Motor neuron (in vitro differentiated cells): ENCODE data around the gene CCDC12. TPM values are rescaled to one million over a fixed set of nuclear protein-coding genes. Genes with fewer than 3 reads are reported as not detected.

Experiments
- ATAC-seq, 8 experiments: fragments of 200-7000 bp; cut with Tn5 transposase; replicated peaks in 6 of 8; 2 replicates each; pipeline ENCODE4 v1.8.0; 2021; ENCODE audit warnings: mild to moderate bottlenecking in 8 of 8, moderate library complexity in 8 of 8
- H3K27ac ChIP-seq, 2 donors: fragments of 250-450 bp; sonication (Bioruptor Pico); 2 replicates each; pipeline ENCODE4 v1.9.0; 2021; ENCODE audit warnings: antibody characterized with exemption in 2 of 2, mild to moderate bottlenecking in 2 of 2, moderate library complexity in 1 of 2
- H3K4me1 ChIP-seq, 2 donors: fragments of 250-450 bp; sonication (Bioruptor Pico); replicated peaks in 1 of 2; 2 replicates each; pipeline ENCODE4 v1.6.1; 2021; ENCODE audit warnings: antibody characterized with exemption in 2 of 2, mild to moderate bottlenecking in 2 of 2, moderate library complexity in 1 of 2
- H3K4me3 ChIP-seq, 5 donors: fragments of 250-450 bp; sonication (Bioruptor Pico); 2 replicates each; pipeline ENCODE4 v1.9.0; 2021; ENCODE audit warnings: antibody characterized with exemption in 5 of 5, mild to moderate bottlenecking in 5 of 5, moderate library complexity in 4 of 5
- WGBS, 10 experiments: fragments of 450-650 bp; shearing (Covaris generic); methylation state at CpG; one replicate each; pipeline ENCODE4 v1.0.0; 2022; 5-methylcytosine and 5-hydroxymethylcytosine counted together
- in situ Hi-C, 9 experiments: fragments of 400-800 bp; cut with MboI; loops; one replicate each; pipeline ENCODE4 v1.15.0; 2021; ENCODE audit warnings: low sequenced_read_pairs in 9 of 9, low pct_unique_long_range_greater_than_20kb in 2 of 9; ENCODE audit not compliant: unreplicated experiment in 9 of 9
- total RNA-seq, 8 experiments: library from RNA; unstranded; fragments of 300-600 nt; gene quantifications; 2 replicates each; pipeline versions ENCODE4 v1.2.3 to v1.2.4, GENCODE V29; 2022

The CCDC12 gene
- total RNA-seq, 8 experiments from 2014 or later = 47.1 to 65.4 (median 53.0) TPM

DNA sequence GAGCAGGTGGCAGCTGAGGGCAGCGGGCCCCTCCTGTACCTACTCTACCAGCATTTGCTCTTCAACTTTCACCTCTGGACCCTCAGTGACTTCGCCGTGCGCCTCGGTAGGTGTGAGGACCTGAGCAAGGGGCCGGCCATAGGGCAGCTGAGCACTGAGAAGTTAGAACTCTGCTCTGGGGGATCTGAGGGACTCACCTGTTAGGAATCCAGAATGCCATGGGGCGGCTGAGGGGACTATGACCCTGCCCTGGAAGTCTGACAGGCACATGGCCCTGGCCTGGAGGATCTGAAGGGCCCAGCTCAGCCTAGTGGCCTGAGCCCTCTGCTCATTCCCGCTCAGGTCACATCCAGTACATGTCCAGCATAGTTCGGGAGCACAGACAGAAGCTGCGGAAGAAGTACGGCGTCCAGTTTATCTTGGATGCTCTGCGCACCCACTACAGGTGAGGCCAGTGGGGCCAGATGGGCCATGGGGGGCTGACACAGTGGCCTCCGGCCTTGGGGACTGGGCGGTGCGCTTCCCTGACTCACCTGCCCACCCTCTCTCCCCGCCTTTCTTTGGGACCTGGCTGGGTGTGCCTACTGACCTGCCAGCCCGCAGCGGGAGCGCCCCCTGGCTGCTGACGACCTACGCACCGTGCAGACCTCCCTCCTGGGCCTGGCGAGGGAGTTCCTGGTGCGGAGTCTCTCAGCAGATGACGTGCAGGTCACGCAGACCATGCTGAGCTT is 21.7 kb upstream of the CCDC12 start:
- H3K4me3 ChIP-seq = no peak overlapping the region
- in situ Hi-C loops = no loop called here
- H3K27ac ChIP-seq = no peak overlapping the region
- 60 to 100% (median 79%) methylated on average over 1 to 9 of the region's 27 CpGs; no CpG with 5 or more reads in 6 of the 10 experiments for WGBS, 10 experiments
- no peaks in the 10 kb centered on the region for H3K4me1 ChIP-seq
- ATAC-seq = peak; percentile 60 to 90 (median 70)

DNA sequence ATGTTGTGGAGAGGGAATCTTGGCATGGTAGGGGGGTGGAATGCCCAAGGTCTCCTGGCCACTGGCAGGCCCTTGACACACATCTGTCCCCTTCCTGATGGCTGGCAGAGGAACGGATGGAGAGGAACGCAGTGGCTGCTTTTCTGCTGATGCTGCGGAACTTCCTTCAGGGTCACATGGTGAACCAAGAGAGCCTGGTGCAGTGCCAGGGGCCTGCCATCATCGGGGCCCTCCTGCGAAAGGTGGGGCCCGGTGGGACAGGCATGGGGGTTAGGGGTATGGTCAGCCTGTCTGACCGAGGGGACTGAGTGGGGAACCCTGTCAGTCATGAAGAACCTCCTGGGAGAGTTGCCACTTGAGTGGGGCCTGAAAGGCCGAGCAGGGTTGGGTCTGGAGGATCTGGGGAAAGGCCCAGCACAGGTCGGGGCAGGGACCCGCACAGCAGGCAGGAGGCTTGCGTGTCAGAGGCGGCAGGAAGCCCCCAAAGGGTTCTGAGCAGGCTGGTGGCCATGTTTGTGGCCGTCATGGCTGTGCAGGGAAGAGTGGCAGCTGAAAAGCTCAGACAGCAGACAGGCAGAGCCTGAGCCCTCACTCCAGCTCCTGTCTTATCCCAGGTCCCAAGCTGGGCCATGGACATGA is 21.0 kb upstream of the CCDC12 start:
- in situ Hi-C loops = no loop called here
- ATAC-seq = no peak

GRCh38 chr3:46996689-46997452 is 20.3 kb upstream of the CCDC12 start:
- no peak for ATAC-seq
- H3K27ac ChIP-seq = no peak overlapping the region
- no peaks in the 10 kb centered on the region for H3K4me1 ChIP-seq
- 40 to 80% (median 64%) methylated on average over 1 to 7 of the region's 12 CpGs; no CpG with 5 or more reads in 6 of the 10 experiments for WGBS, 10 experiments
- in situ Hi-C loops = no loop called here
- no peak overlapping the region for H3K4me3 ChIP-seq

More for the DNA sequence above, 21.0 kb upstream of the CCDC12 start:
- no peaks in the 10 kb centered on the region for H3K4me1 ChIP-seq
- WGBS, 10 experiments = 80 to 100% (median 86%) methylated on average over 1 to 3 of the region's 13 CpGs; no CpG with 5 or more reads in 5 of the 10 experiments
- no peak overlapping the region for H3K4me3 ChIP-seq
- no peak overlapping the region for H3K27ac ChIP-seq

DNA sequence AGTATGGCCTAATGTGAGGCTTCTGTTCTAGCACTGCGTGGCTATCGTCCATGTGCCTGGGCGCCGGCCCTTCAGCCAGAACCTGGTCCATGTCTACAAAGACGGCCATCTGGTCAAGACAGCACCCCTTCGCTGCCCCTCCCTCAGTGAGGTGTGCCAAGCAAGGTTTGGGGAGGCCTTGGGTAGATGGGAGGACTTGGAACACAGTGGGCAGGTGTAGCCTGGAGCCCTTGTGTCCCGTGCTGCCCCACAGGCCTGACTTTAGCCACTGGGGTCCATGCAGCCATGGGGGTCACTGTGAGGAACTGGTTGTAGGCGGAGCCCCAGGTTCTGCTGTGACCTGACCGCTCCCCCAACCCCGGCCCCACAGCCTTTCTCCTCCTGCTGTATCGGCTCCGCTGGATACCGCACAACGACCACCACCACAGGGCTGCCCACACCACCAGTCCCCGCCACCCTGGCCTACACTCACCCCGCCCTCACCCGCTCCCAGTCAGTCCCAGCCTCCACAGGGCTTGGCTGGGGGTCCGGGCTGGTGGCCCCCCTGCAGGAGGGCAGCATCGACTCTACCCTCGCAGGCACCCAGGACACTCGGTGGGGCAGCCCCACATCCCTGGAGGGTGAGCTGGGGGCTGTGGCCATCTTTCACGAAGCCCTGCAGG is 19.5 kb upstream of the CCDC12 start:
- Histone ChIP-seq H3K4me1 (no peaks in the 10 kb centered on the region), H3K27ac (no peak overlapping the region), H3K4me3 (no peak overlapping the region)
- no peak for ATAC-seq
- WGBS, 10 experiments = 100% methylated on average over 1 to 4 of the region's 22 CpGs; no CpG with 5 or more reads in 8 of the 10 experiments
- in situ Hi-C loops = no loop called here

GRCh38 chr3:46994801-46995731 is 18.5 kb upstream of the CCDC12 start:
- Histone ChIP-seq H3K27ac (no peak overlapping the region), H3K4me1 (no peaks in the 10 kb centered on the region), H3K4me3 (no peak overlapping the region)
- in situ Hi-C loops = no loop called here
- WGBS, 10 experiments = 50 to 100% (median 92%) methylated on average over 1 to 9 of the region's 29 CpGs; no CpG with 5 or more reads in 5 of the 10 experiments
- no peak for ATAC-seq

- in situ Hi-C loops = no loop called here
- WGBS, 10 experiments = 76 to 100% (median 100%) methylated on average over 1 to 4 of the region's 7 CpGs; no CpG with 5 or more reads in 7 of the 10 experiments
- ATAC-seq = no peak
- H3K4me1 ChIP-seq = no peaks in the 10 kb centered on the region
- H3K4me3 ChIP-seq = no peak overlapping the region
- H3K27ac ChIP-seq = no peak overlapping the region
Measured at GRCh38 chr3:46993986-46994385, 17.4 kb upstream of the CCDC12 start.

DNA sequence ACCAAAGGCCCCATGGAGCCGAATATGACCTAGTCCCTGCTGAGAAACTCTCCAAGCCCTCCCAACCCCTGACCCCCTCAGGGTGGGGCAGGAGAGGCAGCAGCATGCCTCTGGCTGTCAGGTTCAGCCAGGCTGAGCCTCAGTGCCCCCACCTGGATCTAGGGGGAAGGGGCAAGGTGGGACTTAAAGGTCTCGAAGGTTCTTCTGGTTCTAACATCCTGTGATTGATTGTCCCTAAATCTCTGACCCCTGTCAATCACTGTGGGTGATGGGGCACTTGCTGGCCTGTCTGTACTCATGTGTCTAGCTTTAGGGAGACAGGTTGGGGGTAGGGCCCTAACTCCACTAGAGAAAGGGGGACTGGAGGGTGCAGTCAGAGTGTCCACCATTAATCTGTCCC is 16.7 kb upstream of the CCDC12 start:
- in situ Hi-C loops = no loop called here
- Histone ChIP-seq H3K27ac (no peak overlapping the region), H3K4me1 (no peaks in the 10 kb centered on the region), H3K4me3 (no peak overlapping the region)
- WGBS, 10 experiments = 0 to 80% (median 51%) methylated on average over 1 of the region's 2 CpGs; no CpG with 5 or more reads in 6 of the 10 experiments
- ATAC-seq = no peak

- no peak overlapping the region for H3K27ac ChIP-seq
- no peak overlapping the region for H3K4me3 ChIP-seq
- in situ Hi-C loops = no loop called here
- H3K4me1 ChIP-seq = peaks cover 0 to 5% of the 10 kb centered on the region in 2 donors
- ATAC-seq = no peak
- 20 to 90% methylated on average over 1 to 2 of the region's 9 CpGs; no CpG with 5 or more reads in 8 of the 10 experiments for WGBS, 10 experiments
Measured at GRCh38 chr3:46992231-46992630, 15.7 kb upstream of the CCDC12 start.

GRCh38 chr3:46991406-46992165 is 15.0 kb upstream of the CCDC12 start:
- WGBS, 10 experiments = 73 to 94% (median 81%) methylated on average over 2 to 7 of the region's 16 CpGs; no CpG with 5 or more reads in 6 of the 10 experiments
- Histone ChIP-seq H3K27ac (no peak overlapping the region), H3K4me3 (no peak overlapping the region), H3K4me1 (peaks cover 0 to 10% of the 10 kb centered on the region in 2 donors)
- ATAC-seq = no peak
- in situ Hi-C loops = no loop called here

DNA sequence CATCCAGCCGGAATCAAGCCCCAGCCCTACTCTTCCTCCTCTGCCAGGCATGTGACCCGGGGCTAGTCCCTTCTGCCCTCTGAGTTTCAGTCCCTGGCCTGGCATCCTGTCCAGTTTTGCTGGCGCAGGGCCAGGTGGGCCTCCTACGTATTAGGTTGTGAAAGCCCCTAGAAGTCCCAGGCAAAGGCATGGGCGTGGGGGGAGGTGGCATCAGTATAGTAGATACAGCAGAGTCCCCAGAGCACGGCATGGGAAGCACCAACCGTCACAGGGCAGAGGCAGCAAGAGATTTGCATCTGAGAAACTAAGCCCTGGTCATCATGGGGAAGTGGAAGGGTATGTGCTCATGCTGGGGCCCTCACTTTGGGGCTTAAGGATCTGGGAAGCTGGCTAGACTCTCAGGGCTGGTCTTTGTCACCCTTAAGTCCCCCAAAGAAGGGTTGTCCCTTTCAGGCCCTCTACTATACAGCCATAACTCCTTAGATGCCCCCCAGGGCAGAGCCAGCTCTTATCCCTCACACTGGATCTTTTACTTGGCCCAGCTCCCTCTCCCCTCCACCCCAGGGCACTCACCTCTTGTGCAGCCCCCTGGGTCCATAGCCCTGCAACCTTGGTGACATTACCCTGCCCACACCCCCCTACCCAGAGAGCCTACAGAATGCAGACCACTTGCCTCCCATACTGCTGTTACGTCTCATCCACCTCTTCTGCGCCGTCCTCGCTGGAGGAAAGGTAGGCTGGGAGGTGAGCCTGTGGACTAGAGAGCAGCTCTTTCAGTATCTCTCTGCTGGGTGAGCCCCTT is 14.2 kb upstream of the CCDC12 start:
- WGBS, 10 experiments = 40 to 100% (median 73%) methylated on average over 1 to 4 of the region's 11 CpGs; no CpG with 5 or more reads in 3 of the 10 experiments
- no peak overlapping the region for H3K27ac ChIP-seq
- in situ Hi-C loops = no loop called here
- H3K4me1 ChIP-seq = peaks cover 0 to 10% of the 10 kb centered on the region in 2 donors
- ATAC-seq = no peak
- no peak overlapping the region for H3K4me3 ChIP-seq
